ENCODE measurements around the gene VCL. TPM values are rescaled to one million over a fixed set of nuclear protein-coding genes. Genes with fewer than 3 reads are reported as not detected.
A peak's percentile ranks its signal among the peaks of the same experiment; 100 is the strongest.

VCL gene
- polyA plus RNA-seq, 1 of the 3 experiments (the other 2 are of a cell fraction) = 147 TPM

DNA sequence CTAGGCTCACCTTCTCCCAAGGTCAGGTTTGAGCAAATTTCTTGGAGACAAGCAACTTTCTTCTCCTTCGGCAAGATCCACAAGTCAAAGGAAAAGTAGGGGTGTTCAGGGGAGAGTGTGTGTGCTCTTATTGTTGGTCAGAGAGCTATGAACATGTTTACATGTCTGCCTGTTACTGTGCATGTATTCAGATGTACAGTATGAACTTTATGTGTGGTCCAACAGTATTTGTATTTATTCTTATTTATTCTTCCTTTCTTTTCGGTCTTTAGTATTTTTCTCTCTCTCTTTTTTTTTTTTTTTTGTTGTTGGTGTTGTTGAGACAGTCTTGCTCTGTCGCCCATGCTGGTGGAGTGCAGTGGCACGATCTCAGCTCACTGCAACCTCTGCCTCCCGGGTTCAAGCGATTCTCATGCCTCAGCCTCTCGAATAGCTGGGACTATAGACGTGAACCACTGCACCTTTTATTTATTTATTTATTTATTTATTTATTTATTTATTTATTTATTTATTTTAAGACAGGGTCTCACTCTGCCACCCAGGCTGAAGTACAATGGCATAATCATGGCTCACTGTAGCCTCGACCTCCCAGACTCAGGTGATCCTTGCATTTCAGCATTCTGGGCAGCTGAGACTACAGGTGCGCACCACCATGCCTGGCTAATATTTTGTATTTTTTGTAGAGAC, 48.8 kb upstream of the VCL start:
- CTCF ChIA-PET = interaction anchor here (1.5 to 20.9 kb wide), 3 partner anchors 9 to 62 kb away, joined by 4 to 472 read pairs (median 16); partner anchors contain the start of gene CAMK2G
- H3F3A ChIP-seq (replicated peaks; ENCODE audit: insufficient read depth) = peaks cover 4% of the 10 kb centered on the region
- TF ChIP-seq, protein P1, sequence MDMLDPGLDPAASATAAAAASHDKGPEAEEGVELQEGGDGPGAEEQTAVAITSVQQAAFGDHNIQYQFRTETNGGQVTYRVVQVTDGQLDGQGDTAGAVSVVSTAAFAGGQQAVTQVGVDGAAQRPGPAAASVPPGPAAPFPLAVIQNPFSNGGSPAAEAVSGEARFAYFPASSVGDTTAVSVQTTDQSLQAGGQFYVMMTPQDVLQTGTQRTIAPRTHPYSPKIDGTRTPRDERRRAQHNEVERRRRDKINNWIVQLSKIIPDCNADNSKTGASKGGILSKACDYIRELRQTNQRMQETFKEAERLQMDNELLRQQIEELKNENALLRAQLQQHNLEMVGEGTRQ (IDR thresholded peaks at IDR 0.05; ENCODE audit: borderline replicate concordance, low read depth, low read length) = no peak
- POLR2A ChIA-PET = interaction anchor here (0.7 kb wide), 1 partner anchor 1263 kb away, joined by 5 read pairs; no protein-coding TSS in a partner anchor
- no peaks in the 10 kb centered on the region for H3K27me3 ChIP-seq (ENCODE audit: insufficient read depth)
- H3K79me2 ChIP-seq (ENCODE audit: insufficient read depth) = no peaks in the 10 kb centered on the region
- H3K9me2 ChIP-seq = no peaks in the 10 kb centered on the region
- H2AFZ ChIP-seq (ENCODE audit: low read depth) = no peak overlapping the region
- no peak overlapping the region for H3K9ac ChIP-seq
- WGBS (ENCODE audit: low lambda C conversion rate) = 92% methylated on average over 10 of the region's 10 CpGs
- H3K27ac ChIP-seq (ENCODE audit: low read depth in 2 of 2, low read length in 1 of 2) = no peak overlapping the region
- no peaks in the 10 kb centered on the region for H4K20me1 ChIP-seq (ENCODE audit: insufficient read depth)
- H3K9me3 ChIP-seq = no peaks in the 10 kb centered on the region
- no peak overlapping the region for H3K4me2 ChIP-seq
- no peaks in the 10 kb centered on the region for H3K36me3 ChIP-seq (replicated peaks in 1 of 2; ENCODE audit: control insufficient read depth in 1 of 2, insufficient read depth in 2 of 2, low read length in 1 of 2)
- H3K4me1 ChIP-seq (ENCODE audit: control insufficient read depth in 1 of 2, insufficient read depth in 2 of 2, low read depth in 1 of 2, low read length in 1 of 2) = peaks cover 0 to 7% of the 10 kb centered on the region in 2 experiments; a peak in 2 of 4 replicates
- no peak for DNase-seq
- no peak overlapping the region for H3K4me3 ChIP-seq (ENCODE audit: low read depth in 2 of 2, low read length in 1 of 2)

DNA sequence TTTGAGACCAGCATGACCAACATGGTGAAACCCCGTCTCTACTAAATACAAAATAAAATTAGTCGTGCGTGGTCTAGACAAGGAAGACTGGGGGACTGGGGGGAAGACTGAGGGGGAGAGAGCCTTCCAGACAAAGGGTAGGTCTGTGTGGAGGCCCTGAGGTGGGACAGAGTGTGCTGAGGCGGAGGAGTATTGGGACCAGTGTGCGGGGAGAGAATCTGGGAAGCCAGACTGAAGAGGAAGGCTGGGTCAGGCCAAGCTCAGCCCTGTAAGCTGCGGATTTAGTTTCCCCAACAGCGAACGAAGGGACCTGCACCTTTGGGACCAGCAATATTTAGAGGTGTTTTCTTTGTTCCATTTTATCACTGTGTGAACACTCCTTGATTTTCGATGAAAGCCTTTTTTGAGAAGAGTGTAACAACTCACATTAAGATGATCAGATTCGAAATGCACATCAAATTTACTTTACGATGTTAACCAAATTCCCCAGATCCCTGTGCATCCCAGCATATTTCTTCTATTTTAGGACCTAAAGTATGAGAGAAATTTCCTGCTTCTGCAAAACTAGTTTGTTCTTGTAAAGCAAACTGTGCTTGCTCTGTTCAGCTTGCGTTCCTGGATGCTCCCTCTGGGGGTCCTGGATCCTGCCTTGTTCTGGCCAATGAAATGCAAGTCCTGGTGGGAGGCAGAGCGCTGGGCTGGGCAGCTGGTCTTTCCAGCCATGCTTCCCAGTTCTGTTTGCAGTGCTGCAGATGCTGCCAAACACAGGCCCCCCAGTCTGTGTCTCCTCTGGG, 47.6 kb upstream of the VCL start:
- H3K9me2 ChIP-seq = no peaks in the 10 kb centered on the region
- H3K27me3 ChIP-seq (ENCODE audit: insufficient read depth) = no peaks in the 10 kb centered on the region
- POLR2A ChIA-PET = no interaction called here
- H3K27ac ChIP-seq (ENCODE audit: low read depth in 2 of 2, low read length in 1 of 2) = peak overlapping the region in 1 of 2 experiments; percentile 48; a peak in 1 of 4 replicates
- H3K4me3 ChIP-seq (ENCODE audit: low read depth in 2 of 2, low read length in 1 of 2) = peak overlapping the region in 1 of 2 experiments; percentile 8; a peak in 1 of 4 replicates
- no peaks in the 10 kb centered on the region for H3K79me2 ChIP-seq (ENCODE audit: insufficient read depth)
- 0 out of 2 replicates have a peak overlapping the region, but pooled peaks have one; percentile 42 for H3K4me2 ChIP-seq
- no peaks in the 10 kb centered on the region for H4K20me1 ChIP-seq (ENCODE audit: insufficient read depth)
- no peak overlapping the region for H3K9ac ChIP-seq
- H3K9me3 ChIP-seq = no peaks in the 10 kb centered on the region
- 88% methylated on average over 13 of the region's 13 CpGs for WGBS (ENCODE audit: low lambda C conversion rate)
- peaks cover 6% of the 10 kb centered on the region for H3F3A ChIP-seq (replicated peaks; ENCODE audit: insufficient read depth)
- peaks cover 0 to 7% of the 10 kb centered on the region in 2 experiments; a peak in 2 of 4 replicates for H3K4me1 ChIP-seq (ENCODE audit: control insufficient read depth in 1 of 2, insufficient read depth in 2 of 2, low read depth in 1 of 2, low read length in 1 of 2)
- peak; percentile 44 for DNase-seq
- peak overlapping the region; percentile 56; the same call in 1 of the 2 replicates for H2AFZ ChIP-seq (ENCODE audit: low read depth)
- TF ChIP-seq FOXJ3 (CRISPR knock-in tag; IDR thresholded peaks at IDR 0.05) (no peak), FOXM1 (IDR thresholded peaks at IDR 0.05; ENCODE audit: low read depth) (no peak), NRF1 (IDR thresholded peaks at IDR 0.05; ENCODE audit: low read depth, low read length) (no peak), TAF1 (IDR thresholded peaks at IDR 0.05; ENCODE audit: borderline replicate concordance, low read depth, low read length) (no peak), RCOR1 (IDR thresholded peaks at IDR 0.05; ENCODE audit: low read length) (no peak), FOSL2 (IDR thresholded peaks at IDR 0.05; ENCODE audit: borderline replicate concordance, low read depth) (no peak), SIN3A (IDR thresholded peaks at IDR 0.05; ENCODE audit: borderline replicate concordance, low read depth, low read length) (no peak), POLR2AphosphoS5 (IDR thresholded peaks at IDR 0.05; ENCODE audit: low read depth, low read length) (no peak), YY1 (IDR thresholded peaks at IDR 0.05; ENCODE audit: low read depth) (no peak), TCF12 (IDR thresholded peaks at IDR 0.05) (no peak)
- TF ChIP-seq, protein P2, sequence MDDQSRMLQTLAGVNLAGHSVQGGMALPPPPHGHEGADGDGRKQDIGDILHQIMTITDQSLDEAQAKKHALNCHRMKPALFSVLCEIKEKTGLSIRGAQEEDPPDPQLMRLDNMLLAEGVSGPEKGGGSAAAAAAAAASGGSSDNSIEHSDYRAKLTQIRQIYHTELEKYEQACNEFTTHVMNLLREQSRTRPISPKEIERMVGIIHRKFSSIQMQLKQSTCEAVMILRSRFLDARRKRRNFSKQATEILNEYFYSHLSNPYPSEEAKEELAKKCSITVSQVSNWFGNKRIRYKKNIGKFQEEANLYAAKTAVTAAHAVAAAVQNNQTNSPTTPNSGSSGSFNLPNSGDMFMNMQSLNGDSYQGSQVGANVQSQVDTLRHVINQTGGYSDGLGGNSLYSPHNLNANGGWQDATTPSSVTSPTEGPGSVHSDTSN (IDR thresholded peaks at IDR 0.05) = no peak
- TF ChIP-seq, protein P3, sequence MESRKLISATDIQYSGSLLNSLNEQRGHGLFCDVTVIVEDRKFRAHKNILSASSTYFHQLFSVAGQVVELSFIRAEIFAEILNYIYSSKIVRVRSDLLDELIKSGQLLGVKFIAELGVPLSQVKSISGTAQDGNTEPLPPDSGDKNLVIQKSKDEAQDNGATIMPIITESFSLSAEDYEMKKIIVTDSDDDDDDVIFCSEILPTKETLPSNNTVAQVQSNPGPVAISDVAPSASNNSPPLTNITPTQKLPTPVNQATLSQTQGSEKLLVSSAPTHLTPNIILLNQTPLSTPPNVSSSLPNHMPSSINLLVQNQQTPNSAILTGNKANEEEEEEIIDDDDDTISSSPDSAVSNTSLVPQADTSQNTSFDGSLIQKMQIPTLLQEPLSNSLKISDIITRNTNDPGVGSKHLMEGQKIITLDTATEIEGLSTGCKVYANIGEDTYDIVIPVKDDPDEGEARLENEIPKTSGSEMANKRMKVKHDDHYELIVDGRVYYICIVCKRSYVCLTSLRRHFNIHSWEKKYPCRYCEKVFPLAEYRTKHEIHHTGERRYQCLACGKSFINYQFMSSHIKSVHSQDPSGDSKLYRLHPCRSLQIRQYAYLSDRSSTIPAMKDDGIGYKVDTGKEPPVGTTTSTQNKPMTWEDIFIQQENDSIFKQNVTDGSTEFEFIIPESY (IDR thresholded peaks at IDR 0.05; ENCODE audit: borderline replicate concordance, low read depth) = no peak
- CTCF ChIA-PET = interaction anchor here (4.5 to 20.9 kb wide), 2 partner anchors 10 to 63 kb away, joined by 16 to 472 read pairs; partner anchors contain the start of gene CAMK2G
- H3K36me3 ChIP-seq (replicated peaks in 1 of 2; ENCODE audit: control insufficient read depth in 1 of 2, insufficient read depth in 2 of 2, low read length in 1 of 2) = no peaks in the 10 kb centered on the region

Measured in SK-N-SH (cell line).